ENCODE measurements around the gene GTF2IRD1.
"Not testable (repeated sequence)": the region's sequence is repeated elsewhere in the genome, so short reads cannot be mapped to it uniquely, and the experiment has no call there.

Gene GTF2IRD1

DNA sequence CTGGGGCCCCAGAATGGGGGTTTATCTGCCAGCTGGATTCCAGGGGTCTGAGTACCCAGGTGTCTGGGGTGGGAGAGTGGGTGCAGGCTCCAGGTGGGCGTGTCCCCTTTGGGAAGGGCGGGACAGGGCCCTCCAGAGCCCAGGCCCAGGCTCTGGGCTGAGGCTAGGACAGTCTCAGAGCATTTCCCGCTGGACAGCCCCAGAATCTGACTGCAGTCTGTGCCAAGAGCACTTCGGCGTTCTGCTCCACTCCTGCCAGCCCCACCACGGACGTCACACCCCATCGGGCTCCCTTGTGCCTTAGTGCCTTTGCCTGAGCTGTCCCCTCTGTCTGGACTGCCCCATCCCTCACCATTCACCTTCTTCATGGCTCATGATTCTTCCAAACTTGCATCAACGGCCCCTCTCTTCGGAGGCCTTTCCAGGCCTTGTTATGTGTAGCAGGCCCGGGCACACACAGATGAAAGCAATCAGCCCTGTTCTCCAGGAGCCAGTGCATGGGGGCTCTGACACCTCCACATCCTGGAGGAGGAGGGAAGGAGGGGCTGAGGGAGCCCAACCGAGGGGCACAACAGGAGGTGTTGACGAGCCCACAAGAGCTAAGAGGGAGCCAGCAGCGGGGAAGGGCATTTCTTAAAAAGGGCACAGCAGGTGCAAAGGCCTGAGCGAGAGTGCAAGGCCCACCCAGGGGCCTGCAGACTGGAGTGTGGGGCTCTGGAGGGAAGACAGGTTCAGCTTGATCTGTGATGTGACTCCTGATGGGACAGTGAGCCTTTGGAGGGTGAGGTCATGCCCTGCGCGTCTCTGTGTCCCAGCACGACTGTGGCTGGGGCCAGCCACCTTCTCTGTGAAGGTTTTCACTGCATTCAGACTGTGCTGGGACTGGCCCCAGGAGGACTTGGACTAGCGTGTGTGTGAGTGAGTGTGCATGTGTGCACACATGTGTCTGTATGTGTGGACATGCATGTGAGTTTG, 41.7 kb downstream of the GTF2IRD1 start:
- no peak for DNase-seq

DNA sequence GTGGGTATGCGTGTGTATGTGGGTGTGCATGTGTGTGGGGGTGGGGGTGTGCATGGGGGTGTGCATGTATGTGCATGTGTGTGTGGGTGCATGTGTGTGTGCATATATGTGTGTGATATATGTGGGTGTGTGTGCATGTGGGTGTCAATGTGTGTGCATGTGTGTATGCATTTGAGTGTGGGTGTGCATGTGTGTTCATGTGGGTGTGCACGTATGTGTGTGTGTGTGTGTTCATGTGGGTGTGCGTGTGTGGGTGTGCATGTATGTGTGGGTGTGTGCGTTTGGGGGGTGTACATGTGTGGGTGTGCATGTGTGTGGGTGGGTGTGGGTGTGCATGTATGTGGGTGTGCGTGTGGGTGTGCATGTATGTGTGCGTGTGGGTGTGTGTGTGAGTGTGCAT, 42.6 kb downstream of the GTF2IRD1 start:
- no peak for DNase-seq

GRCh38 chr7:74496773-74497172, 43.1 kb downstream of the GTF2IRD1 start:
- not testable (repeated sequence) for DNase-seq

DNA sequence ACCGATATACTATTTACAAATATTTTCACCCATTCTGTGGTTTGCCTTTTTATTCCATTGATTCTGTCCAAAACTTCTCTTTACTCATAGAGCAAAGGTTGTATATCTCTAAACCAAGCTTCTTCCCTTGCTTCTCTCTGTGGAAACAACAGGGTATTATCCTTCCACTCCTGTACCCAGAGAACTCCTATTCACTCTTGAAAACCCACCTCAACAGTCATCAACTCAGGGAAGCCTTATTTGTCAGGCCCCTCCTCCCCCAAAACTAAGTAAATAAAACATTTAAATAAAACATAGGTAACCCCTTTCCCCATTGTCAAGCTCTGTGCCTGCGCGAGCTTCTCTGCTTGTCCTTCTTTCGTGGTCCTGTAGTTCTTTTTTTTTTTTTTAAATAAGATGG, 44.6 kb downstream of the GTF2IRD1 start:
- DNase-seq = no peak

DNA sequence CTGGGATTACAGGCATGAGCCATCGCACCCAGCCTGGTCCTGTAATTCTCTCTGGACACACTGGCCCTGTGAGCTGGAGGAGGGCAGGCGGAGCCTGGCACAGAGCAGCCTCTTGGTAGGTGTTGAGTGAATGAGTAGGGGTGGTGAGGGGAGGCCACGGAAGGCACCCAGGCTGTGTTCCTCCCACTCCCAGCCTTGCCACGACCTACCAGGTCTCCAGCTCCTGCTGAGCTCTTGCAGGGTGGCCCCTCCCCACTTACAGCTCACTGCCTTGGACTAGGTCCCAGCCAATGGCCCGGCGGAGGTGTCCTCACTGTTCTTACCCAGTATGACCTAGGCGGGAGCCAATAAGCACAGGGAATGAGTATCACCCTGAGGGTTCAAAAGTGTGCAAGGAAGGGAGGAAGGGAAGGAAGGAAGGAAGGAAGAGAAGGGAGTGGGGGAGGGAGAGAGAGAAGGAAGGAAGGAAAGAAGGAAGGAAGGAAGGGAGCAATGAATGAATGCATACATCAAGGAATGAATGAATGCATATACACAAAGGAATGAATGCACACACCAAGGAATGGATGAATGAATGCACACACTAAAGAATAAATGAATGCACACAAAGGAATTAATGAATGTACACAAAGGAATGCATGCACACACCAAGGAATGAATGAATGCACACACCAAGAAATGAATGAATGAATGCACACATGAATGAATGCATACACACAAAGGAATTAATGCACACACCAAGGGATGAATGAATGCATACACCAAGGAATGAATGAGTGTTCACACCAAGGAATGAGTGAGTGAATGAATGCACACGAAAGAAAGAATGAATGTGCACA, 45.5 kb downstream of the GTF2IRD1 start:
- DNase-seq = peak; percentile 39

DNA sequence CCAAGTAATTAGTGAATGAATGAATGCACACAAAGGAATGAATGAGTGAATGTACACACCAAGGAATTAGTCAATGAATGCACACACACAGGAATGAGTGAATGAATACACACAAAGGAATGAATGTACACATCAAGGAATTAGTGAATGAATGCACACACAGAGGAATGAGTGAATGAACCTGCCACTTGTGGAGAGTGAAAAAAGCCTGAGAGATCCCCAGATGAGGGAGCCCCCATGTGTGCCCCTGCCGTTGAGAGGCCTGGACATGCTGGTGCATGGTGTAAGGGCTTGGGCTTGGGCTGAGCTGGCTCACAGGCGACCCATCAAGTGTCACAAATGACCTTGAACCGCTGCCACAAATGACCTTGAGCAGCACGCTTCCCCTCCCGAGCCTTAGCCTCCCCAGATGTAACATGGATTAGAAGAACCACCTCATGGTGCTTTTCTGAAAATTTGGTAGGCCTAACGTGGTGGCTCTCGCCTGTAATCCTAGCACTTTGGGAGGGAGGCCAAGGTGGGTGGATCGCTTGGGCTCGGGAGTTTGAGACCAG, 46.2 kb downstream of the GTF2IRD1 start:
- DNase-seq = no peak

GRCh38 chr7:74501298-74501697, 47.6 kb downstream of the GTF2IRD1 start:
- peak; percentile 50 for DNase-seq

GRCh38 chr7:74502216-74502891, 48.6 kb downstream of the GTF2IRD1 start:
- peak; percentile 54 for DNase-seq

- no peak for DNase-seq
Observed at GRCh38 chr7:74503061-74503460, 49.4 kb downstream of the GTF2IRD1 start.

DNA sequence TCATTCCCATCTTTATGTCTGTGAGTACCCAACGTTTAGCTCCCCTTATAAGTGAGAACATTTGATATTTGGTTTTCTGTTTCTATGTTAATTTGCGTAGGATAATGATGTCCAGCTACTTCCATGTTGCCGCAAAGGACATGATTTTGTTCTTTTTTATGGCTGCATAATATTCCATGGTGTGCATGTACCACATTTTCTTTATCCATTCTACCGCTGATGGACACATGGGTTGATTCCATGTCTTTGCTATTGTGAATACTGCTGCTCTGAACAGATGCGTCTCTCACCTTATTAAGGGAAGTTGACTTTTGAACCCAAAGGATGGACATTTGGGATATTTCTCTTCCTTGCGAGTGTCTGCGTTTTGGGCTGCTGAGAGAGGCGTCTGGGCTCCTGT, 50.2 kb downstream of the GTF2IRD1 start:
- DNase-seq = no peak

- no peak for DNase-seq
Observed at GRCh38 chr7:74505471-74506324, 52.0 kb downstream of the GTF2IRD1 start.

- DNase-seq = no peak
Observed at GRCh38 chr7:74506325-74506724, 52.6 kb downstream of the GTF2IRD1 start.

DNA sequence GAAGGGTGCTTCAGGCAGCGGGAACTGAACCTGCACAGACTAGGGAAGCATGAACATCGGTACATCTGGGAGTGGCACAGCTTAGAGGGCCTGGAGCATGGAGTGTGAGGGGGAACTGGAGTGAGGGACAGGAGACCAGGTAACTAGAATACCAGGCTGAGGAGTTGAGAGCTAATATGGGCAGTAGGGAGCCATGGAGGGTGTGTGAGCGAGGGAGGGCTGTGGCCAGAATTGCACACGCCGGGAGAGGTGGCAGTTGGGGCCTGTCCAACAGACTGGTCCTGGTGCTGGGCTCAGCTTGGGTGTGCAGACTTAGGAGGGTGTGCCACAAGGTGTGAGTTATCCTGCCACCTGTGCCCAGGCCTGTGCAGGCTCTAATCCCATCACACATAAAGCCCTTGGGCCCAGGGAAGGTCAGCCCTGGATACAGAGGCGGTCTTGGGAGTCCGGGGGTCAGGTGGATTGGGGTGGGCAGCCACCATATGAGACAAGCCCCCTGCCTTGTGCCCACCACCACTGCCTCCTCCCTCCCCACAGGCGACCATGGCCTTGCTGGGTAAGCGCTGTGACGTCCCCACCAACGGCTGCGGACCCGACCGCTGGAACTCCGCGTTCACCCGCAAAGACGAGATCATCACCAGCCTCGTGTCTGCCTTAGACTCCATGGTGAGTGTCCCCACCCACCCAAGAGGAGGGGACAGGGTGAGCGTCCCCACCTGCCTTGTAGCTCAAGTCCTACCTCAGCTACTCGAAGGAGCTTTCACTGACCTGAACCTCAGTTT, 54.0 kb downstream of the GTF2IRD1 start:
- DNase-seq = no peak

DNA sequence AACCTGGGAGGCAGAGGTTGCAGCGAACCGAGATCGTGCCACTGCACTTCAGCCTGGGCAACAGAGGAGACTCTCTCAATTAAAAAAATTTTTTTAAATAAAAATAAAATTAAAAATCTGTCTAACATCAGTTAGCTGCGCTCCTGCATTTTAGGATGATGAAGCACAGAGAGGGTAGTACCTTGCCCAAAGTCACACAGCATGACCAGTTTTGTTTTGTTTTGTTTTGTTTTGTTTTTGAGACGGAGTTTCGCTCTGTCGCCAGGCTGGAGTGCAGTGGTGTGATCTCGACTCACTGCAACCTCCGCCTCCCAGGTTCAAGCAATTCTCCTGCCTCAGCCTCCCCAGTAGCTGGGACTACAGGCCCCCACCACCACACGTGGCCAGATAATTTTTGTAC, 55.7 kb downstream of the GTF2IRD1 start:
- DNase-seq = not testable (repeated sequence)

DNA sequence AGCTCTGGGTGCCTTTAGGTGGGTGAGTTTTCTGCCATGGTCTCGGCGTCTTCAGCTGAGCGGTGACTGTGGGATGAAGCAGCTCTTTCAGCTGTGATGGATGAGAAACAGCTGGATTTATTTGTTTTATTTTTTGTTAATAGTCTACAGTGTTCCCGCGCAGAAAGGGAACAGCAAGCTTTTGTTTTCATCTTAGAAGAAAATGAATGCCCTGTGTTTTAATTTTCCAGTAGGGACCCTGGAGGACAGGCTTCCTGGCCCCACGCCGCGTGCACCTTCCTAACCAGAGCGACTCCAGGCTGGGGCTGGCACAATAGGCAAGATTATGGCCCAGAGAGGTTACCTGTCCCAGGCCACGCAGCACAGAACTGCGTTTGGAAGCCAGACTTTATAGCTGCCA, 57.6 kb downstream of the GTF2IRD1 start:
- no peak for DNase-seq

DNA sequence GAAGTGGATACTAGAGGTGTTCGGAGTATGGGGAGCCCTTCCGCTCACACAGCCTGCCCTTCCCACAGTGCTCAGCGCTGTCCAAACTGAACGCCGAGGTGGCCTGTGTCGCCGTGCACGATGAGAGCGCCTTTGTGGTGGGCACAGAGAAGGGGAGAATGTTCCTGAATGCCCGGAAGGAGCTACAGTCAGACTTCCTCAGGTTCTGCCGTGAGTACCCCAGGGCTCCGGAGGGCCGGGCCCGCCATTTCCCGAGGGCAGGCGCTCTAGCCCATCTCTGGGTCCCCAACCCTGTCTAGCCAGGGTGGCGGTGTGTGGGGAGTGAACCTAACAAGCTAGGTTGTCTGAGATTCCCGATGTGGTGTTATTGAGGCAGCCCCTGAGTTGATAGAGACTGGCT, 59.1 kb downstream of the GTF2IRD1 start:
- DNase-seq = no peak

GRCh38 chr7:74514131-74514591, 60.5 kb downstream of the GTF2IRD1 start:
- no peak for DNase-seq

DNA sequence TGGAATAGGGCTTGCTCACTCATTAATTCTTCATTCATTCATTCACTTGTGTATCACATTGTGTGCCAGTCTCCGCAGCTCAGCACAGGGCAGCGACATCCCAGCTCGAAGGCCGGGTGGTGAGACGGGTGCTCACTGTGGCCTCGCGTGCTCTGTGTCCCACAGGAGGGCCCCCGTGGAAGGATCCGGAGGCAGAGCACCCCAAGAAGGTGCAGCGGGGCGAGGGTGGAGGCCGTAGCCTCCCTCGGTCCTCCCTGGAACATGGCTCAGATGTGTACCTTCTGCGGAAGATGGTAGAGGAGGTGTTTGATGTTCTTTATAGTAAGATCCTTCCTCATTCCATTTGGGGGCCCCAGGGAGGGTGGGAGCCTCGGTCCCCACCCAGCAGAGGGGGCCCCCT, 61.6 kb downstream of the GTF2IRD1 start:
- no peak for DNase-seq

- DNase-seq = no peak
Observed at GRCh38 chr7:74516214-74516613, 62.5 kb downstream of the GTF2IRD1 start.

DNA sequence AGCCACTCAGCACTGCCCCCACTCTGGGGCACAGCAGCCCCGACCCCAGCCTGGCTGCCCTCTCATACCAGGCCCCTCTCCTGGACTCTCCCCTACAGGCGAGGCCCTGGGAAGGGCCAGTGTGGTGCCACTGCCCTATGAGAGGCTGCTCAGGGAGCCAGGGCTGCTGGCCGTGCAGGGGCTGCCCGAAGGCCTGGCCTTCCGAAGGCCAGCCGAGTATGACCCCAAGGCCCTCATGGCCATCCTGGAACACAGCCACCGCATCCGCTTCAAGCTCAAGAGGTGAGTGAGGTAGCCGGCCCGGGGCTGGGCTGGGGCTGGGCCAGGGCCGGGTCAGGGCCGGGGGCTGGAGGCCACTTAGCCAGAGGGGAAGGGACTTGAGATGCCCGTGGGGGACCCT, 64.3 kb downstream of the GTF2IRD1 start:
- DNase-seq = no peak

- no peak for DNase-seq
Observed at GRCh38 chr7:74518654-74519053, 64.9 kb downstream of the GTF2IRD1 start.
